Measurements from ENCODE around the gene COLEC12.

DNA sequence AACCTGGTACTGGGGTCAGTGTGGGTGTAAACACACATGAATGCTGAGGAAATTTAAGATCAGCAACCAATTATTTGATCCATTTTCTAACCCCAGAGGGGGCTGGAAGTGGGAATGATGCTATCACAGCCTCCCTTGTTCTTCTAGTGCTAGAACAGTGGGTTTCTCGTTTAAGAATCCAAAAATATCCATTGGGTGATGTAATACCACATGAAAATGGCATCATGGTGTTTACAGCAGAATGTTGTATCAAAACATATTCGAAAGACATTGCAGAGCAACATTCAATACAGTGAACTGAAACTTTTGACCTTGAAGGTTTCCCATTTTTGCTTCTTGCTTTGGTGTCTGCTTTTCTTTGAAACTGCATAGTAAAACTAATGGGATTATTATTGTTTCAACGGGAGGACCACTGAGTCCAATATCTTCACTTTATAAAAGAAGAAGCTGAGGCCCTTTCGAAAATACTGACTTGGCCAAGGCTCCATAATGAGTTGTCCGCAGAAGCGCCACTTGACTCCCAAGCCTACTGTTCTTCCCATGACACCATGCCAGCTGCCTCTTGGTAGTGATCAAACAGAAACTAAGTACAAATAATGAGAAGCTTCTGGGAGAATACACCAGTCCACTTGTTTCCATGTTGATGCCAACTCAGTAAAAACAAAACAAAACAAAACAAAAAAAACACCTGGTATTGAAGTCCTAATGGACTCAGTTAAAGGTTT, 106.1 kb downstream of the COLEC12 start:
- TF ChIP-seq, protein P1, sequence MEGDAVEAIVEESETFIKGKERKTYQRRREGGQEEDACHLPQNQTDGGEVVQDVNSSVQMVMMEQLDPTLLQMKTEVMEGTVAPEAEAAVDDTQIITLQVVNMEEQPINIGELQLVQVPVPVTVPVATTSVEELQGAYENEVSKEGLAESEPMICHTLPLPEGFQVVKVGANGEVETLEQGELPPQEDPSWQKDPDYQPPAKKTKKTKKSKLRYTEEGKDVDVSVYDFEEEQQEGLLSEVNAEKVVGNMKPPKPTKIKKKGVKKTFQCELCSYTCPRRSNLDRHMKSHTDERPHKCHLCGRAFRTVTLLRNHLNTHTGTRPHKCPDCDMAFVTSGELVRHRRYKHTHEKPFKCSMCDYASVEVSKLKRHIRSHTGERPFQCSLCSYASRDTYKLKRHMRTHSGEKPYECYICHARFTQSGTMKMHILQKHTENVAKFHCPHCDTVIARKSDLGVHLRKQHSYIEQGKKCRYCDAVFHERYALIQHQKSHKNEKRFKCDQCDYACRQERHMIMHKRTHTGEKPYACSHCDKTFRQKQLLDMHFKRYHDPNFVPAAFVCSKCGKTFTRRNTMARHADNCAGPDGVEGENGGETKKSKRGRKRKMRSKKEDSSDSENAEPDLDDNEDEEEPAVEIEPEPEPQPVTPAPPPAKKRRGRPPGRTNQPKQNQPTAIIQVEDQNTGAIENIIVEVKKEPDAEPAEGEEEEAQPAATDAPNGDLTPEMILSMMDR (IDR thresholded peaks at IDR 0.05; ENCODE audit: insufficient read depth, low read length, poor library complexity, severe bottlenecking) = no peak
- no peak for TF ChIP-seq EZH2phosphoT487 (conservative IDR thresholded peaks at IDR 0.05; ENCODE audit: low read length)
